HEK293 (cell line): ENCODE results near the gene PNCK.

Experiments used
- CTCF ChIA-PET: fragments of 350-600 bp; formaldehyde crosslinking; extraction: SDS; loops from one replicate; lab custom pipeline; 2021; ENCODE audit warnings: antibody characterized with exemption; lab: Yijun Ruan, JAX
- POLR2A ChIA-PET: fragments of 300-600 bp; formaldehyde crosslinking; extraction: SDS; loops from one replicate; lab custom pipeline; 2020; ENCODE audit warnings: antibody characterized with exemption, inconsistent platforms; lab: Yijun Ruan, JAX
- H3K27ac ChIP-seq: fragments of 200-500 bp; sonication (Bioruptor generic); 2 replicates; pipeline ENCODE4 v1.5.1; 2014; ENCODE audit warnings: low read depth, low read length, control low read depth, inconsistent platforms; ENCODE audit errors: extremely low read depth
- H3K36me3 ChIP-seq, 2 experiments: fragments of 200-500 bp in 1 of 2; sonication (Bioruptor generic) in 1 of 2; 1 replicate in 1 of 2; 2 replicates in 1 of 2; pipeline ENCODE4 v1.5.1; 2014 to 2017; ENCODE audit warnings: inconsistent platforms in 2 of 2, low read length in 2 of 2; ENCODE audit not compliant: control insufficient read depth in 2 of 2, insufficient read depth in 1 of 2
- H3K4me1 ChIP-seq: fragments of 200-500 bp; sonication (Bioruptor generic); 2 replicates; pipeline ENCODE4 v1.5.1; 2014; ENCODE audit warnings: mild to moderate bottlenecking, low read length, inconsistent platforms; ENCODE audit not compliant: control insufficient read depth, insufficient read depth
- H3K4me3 ChIP-seq: 2 replicates; pipeline ENCODE4 v1.5.1; 2011; ENCODE audit warnings: low read depth, mild to moderate bottlenecking, control low read depth, low read length, moderate library complexity
- H3K9me3 ChIP-seq: fragments of 200-500 bp; sonication (Bioruptor generic); 2 replicates; pipeline ENCODE4 v1.5.1; 2014; ENCODE audit warnings: low read depth, low read length, inconsistent platforms; ENCODE audit not compliant: control insufficient read depth, insufficient read depth
- EGR2 ChIP-seq: fragments of 450-650 bp; formaldehyde crosslinking; IDR thresholded peaks from 2 replicates; pipeline ENCODE4 v1.5.1; 2016; ENCODE audit warnings: low read depth, missing biosample characterization, missing genetic modification characterization
- FEZF1 ChIP-seq: fragments of 450-650 bp; formaldehyde crosslinking; IDR thresholded peaks from 2 replicates; pipeline ENCODE4 v1.5.1; 2016; ENCODE audit warnings: missing biosample characterization, missing genetic modification characterization
- HOXC10 ChIP-seq: sonication (generic); formaldehyde crosslinking; IDR thresholded peaks from 2 replicates; pipeline ENCODE4 v1.8.1; 2023; ENCODE audit warnings: mild to moderate bottlenecking, missing genetic modification reagents
- KLF1 ChIP-seq: fragments of 450-650 bp; formaldehyde crosslinking; IDR thresholded peaks from 2 replicates; pipeline ENCODE4 v1.5.1; 2016; ENCODE audit warnings: missing biosample characterization, missing genetic modification characterization
- MEIS1 ChIP-seq: sonication (generic); formaldehyde crosslinking; IDR thresholded peaks from 2 replicates; pipeline ENCODE4 v1.8.1; 2022; ENCODE audit warnings: missing genetic modification reagents, mild to moderate bottlenecking, borderline replicate concordance
- REPIN1 ChIP-seq: fragments of 450-650 bp; formaldehyde crosslinking; IDR thresholded peaks from 2 replicates; pipeline ENCODE4 v1.5.1; 2017; ENCODE audit warnings: missing biosample characterization, missing genetic modification characterization, low read depth
- ZBTB48 ChIP-seq: fragments of 450-650 bp; formaldehyde crosslinking; IDR thresholded peaks from 2 replicates; pipeline ENCODE4 v1.5.1; 2016; ENCODE audit warnings: missing biosample characterization, missing genetic modification characterization
- ZFHX2 ChIP-seq: fragments of 450-650 bp; formaldehyde crosslinking; conservative IDR thresholded peaks from 2 replicates; pipeline ENCODE4 v1.5.1; 2016; ENCODE audit warnings: missing biosample characterization, missing genetic modification characterization
- ZNF157 ChIP-seq: fragments of 450-650 bp; formaldehyde crosslinking; IDR thresholded peaks from 2 replicates; pipeline ENCODE4 v1.5.1; 2016; ENCODE audit warnings: missing biosample characterization, missing genetic modification characterization
- ZNF248 ChIP-seq: fragments of 450-650 bp; formaldehyde crosslinking; IDR thresholded peaks from 2 replicates; pipeline ENCODE4 v1.5.1; 2017; ENCODE audit warnings: missing biosample characterization, missing genetic modification characterization
- ZNF311 ChIP-seq: fragments of 450-650 bp; formaldehyde crosslinking; IDR thresholded peaks from 2 replicates; pipeline ENCODE4 v1.5.1; 2017; ENCODE audit warnings: missing biosample characterization, missing genetic modification characterization, borderline replicate concordance
- ZNF37A ChIP-seq: fragments of 450-650 bp; IDR thresholded peaks from 2 replicates; pipeline ENCODE4 v1.5.1; 2018; ENCODE audit warnings: missing biosample characterization, missing genetic modification characterization
- ZNF529 ChIP-seq: fragments of 450-650 bp; formaldehyde crosslinking; IDR thresholded peaks from 2 replicates; pipeline ENCODE4 v1.5.1; 2017; ENCODE audit warnings: missing genetic modification characterization, missing biosample characterization; ENCODE audit not compliant: insufficient replicate concordance
- ZNF544 ChIP-seq: fragments of 450-650 bp; formaldehyde crosslinking; IDR thresholded peaks from 2 replicates; pipeline ENCODE4 v1.5.0; 2017; ENCODE audit warnings: missing biosample characterization, missing genetic modification characterization
- ZNF677 ChIP-seq: fragments of 450-650 bp; IDR thresholded peaks from 2 replicates; pipeline ENCODE4 v1.5.0; 2018; ENCODE audit warnings: missing biosample characterization, mild to moderate bottlenecking, missing genetic modification characterization, moderate library complexity
- ZNF747 ChIP-seq: fragments of 450-650 bp; formaldehyde crosslinking; IDR thresholded peaks from 2 replicates; pipeline ENCODE4 v1.5.1; 2016; ENCODE audit warnings: missing biosample characterization, missing genetic modification characterization
- ZNF830 ChIP-seq: fragments of 450-650 bp; IDR thresholded peaks from 2 replicates; pipeline ENCODE4 v1.5.0; 2018; ENCODE audit warnings: missing biosample characterization, missing genetic modification characterization, low read depth, mild to moderate bottlenecking, moderate library complexity
- TF ChIP-seq, protein P1 (sequence below): fragments of 450-650 bp; formaldehyde crosslinking; conservative IDR thresholded peaks from 2 replicates; pipeline ENCODE4 v1.5.1; 2016; ENCODE audit warnings: low read depth, missing biosample characterization, missing genetic modification characterization
- TF ChIP-seq, protein P2 (sequence below): fragments of 450-650 bp; formaldehyde crosslinking; IDR thresholded peaks from 2 replicates; pipeline ENCODE4 v1.5.1; 2016; ENCODE audit warnings: missing biosample characterization, missing genetic modification characterization
- TF ChIP-seq, protein P3 (sequence below): fragments of 450-650 bp; formaldehyde crosslinking; IDR thresholded peaks from 2 replicates; pipeline ENCODE4 v1.5.1; 2016; ENCODE audit warnings: missing biosample characterization, missing genetic modification characterization

The PNCK gene

DNA sequence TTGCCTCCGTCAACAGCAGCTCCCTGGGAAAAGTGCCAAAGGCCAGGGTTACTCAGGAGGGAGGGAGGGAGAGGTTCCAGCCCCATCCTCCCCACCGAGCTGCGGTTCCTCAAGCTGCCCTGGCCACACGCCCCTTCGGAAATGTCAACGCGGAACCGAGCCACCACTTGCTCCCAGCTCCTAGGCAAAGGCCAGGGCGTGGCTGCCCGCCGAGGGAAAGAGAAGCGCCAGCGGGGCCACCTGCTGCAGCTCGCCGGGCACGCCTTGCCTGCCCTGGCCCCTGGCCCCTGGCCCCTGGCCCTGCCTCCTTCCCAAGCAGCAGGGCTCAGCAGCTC, 29.4 kb upstream of the PNCK start:
- Histone ChIP-seq H3K36me3 (peaks cover 0 to 75% of the 10 kb centered on the region in 2 experiments; a peak in 1 of 3 replicates), H3K4me3 (no peak overlapping the region), H3K9me3 (no peaks in the 10 kb centered on the region), H3K27ac (no peak overlapping the region), H3K4me1 (no peaks in the 10 kb centered on the region)
- TF ChIP-seq KLF1 (tag by site-specific recombination) (peak; percentile 33; the same call in 1 of the 2 replicates), ZBTB48 (0 out of 2 replicates have a peak, but pooled peaks have one; percentile 10)
- TF ChIP-seq, protein P1, sequence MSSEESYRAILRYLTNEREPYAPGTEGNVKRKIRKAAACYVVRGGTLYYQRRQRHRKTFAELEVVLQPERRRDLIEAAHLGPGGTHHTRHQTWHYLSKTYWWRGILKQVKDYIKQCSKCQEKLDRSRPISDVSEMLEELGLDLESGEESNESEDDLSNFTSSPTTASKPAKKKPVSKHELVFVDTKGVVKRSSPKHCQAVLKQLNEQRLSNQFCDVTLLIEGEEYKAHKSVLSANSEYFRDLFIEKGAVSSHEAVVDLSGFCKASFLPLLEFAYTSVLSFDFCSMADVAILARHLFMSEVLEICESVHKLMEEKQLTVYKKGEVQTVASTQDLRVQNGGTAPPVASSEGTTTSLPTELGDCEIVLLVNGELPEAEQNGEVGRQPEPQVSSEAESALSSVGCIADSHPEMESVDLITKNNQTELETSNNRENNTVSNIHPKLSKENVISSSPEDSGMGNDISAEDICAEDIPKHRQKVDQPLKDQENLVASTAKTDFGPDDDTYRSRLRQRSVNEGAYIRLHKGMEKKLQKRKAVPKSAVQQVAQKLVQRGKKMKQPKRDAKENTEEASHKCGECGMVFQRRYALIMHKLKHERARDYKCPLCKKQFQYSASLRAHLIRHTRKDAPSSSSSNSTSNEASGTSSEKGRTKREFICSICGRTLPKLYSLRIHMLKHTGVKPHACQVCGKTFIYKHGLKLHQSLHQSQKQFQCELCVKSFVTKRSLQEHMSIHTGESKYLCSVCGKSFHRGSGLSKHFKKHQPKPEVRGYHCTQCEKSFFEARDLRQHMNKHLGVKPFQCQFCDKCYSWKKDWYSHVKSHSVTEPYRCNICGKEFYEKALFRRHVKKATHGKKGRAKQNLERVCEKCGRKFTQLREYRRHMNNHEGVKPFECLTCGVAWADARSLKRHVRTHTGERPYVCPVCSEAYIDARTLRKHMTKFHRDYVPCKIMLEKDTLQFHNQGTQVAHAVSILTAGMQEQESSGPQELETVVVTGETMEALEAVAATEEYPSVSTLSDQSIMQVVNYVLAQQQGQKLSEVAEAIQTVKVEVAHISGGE, result no peak
- ChIA-PET POLR2A (no interaction called here), CTCF (interaction anchor here (0.5 kb wide), 1 partner anchor 194 kb away, joined by 5 read pairs; no protein-coding TSS in a partner anchor)

DNA sequence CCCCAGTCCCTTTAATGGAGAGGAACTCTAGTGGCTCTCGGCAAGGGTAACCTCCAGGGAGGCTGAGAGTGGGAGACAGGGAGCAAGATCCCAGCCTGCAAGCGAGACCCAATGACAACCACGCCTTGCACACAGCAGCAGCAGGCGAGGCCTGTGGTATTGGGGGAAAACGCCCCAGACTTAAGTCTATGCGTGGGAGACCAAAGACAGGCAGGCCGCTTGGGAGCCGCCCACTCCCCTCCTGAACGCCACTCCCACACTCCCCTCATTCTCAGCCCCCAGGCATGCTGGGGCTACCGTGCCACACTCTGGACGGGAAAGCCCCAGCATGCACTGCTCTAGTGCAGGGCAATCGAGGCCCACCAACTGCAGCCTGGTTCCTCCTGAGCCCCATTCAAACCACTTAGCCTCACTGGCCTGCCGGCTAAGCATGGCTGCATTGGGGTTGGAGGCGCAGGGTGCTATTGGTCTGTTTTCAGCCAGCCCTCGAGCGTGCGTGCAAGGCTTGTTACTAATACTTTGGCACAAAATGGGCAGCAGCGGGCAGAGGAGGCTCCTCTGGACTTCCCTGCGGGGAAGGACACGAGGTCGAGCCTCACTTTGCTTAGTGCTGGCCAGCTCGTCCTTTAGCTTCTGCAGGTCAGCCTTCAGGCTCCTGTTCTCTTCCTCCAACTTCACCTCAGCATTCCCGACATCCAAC, 28.9 kb upstream of the PNCK start:
- Histone ChIP-seq H3K36me3 (peaks cover 0 to 72% of the 10 kb centered on the region in 2 experiments; a peak in 1 of 3 replicates), H3K4me1 (no peaks in the 10 kb centered on the region), H3K9me3 (no peaks in the 10 kb centered on the region), H3K4me3 (no peak overlapping the region)
- ChIA-PET CTCF (interaction anchor here (0.5 kb wide), 1 partner anchor 193 kb away, joined by 5 read pairs; no protein-coding TSS in a partner anchor), POLR2A (no interaction called here)
- TF ChIP-seq ZNF311, result no peak
- TF ChIP-seq ZNF157, result no peak
- no peak for TF ChIP-seq ZNF830 (tag by site-specific recombination)
- TF ChIP-seq ZFHX2 (tag by site-specific recombination), result peak; percentile 84
- peak; percentile 72 for TF ChIP-seq EGR2
- TF ChIP-seq ZNF747, result no peak
- TF ChIP-seq, all 188 proteins: peak for 2
- H3K27ac ChIP-seq, result no peak overlapping the region

DNA sequence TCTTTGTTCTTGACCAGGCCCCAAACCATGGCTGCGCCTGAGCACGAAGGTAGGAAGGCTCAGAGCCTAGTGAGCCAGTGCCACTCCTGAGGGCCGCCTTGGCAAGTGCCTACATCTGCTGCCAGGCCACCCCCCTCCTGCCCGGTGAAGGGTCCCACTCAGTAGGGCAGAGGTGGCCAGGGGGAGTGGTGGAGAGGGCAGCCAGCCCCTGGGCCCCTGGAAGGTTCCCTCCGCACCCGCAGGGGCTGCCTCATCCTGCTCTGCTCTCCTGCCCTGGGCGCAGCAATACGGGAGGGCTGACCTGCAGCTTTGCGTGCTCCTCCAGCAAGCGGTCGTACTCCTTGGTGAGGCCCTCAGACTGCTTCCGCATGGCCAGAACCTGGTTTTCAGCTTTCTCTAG, 28.1 kb upstream of the PNCK start:
- Histone ChIP-seq H3K4me3 (no peak overlapping the region), H3K36me3 (peaks cover 0 to 72% of the 10 kb centered on the region in 2 experiments; a peak in 1 of 3 replicates), H3K27ac (no peak overlapping the region), H3K9me3 (no peaks in the 10 kb centered on the region), H3K4me1 (no peaks in the 10 kb centered on the region)
- ChIA-PET CTCF (no interaction called here), POLR2A (no interaction called here)
- TF ChIP-seq HOXC10 (CRISPR knock-in tag) (no peak), ZNF529 (no peak), MEIS1 (CRISPR knock-in tag) (no peak), ZNF37A (tag by site-specific recombination) (no peak), ZNF248 (tag by site-specific recombination) (no peak), ZNF544 (tag by site-specific recombination) (no peak), ZNF677 (tag by site-specific recombination) (no peak), REPIN1 (tag by site-specific recombination) (no peak), FEZF1 (no peak)
- TF ChIP-seq, protein P2, sequence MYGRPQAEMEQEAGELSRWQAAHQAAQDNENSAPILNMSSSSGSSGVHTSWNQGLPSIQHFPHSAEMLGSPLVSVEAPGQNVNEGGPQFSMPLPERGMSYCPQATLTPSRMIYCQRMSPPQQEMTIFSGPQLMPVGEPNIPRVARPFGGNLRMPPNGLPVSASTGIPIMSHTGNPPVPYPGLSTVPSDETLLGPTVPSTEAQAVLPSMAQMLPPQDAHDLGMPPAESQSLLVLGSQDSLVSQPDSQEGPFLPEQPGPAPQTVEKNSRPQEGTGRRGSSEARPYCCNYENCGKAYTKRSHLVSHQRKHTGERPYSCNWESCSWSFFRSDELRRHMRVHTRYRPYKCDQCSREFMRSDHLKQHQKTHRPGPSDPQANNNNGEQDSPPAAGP (tag by site-specific recombination), result no peak
- TF ChIP-seq, protein P3, sequence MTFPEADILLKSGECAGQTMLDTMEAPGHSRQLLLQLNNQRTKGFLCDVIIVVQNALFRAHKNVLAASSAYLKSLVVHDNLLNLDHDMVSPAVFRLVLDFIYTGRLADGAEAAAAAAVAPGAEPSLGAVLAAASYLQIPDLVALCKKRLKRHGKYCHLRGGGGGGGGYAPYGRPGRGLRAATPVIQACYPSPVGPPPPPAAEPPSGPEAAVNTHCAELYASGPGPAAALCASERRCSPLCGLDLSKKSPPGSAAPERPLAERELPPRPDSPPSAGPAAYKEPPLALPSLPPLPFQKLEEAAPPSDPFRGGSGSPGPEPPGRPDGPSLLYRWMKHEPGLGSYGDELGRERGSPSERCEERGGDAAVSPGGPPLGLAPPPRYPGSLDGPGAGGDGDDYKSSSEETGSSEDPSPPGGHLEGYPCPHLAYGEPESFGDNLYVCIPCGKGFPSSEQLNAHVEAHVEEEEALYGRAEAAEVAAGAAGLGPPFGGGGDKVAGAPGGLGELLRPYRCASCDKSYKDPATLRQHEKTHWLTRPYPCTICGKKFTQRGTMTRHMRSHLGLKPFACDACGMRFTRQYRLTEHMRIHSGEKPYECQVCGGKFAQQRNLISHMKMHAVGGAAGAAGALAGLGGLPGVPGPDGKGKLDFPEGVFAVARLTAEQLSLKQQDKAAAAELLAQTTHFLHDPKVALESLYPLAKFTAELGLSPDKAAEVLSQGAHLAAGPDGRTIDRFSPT (tag by site-specific recombination), result no peak
